WTC11 (cell line): ENCODE measurements around the gene AOAH. TPM values are rescaled to one million over a fixed set of nuclear protein-coding genes. Genes with fewer than 3 reads are reported as not detected.

Experiments
- ATAC-seq: fragments of 200-7000 bp; cut with Tn5 transposase; 2 replicates; pipeline ENCODE4 v1.10.0; 2021; ENCODE audit warnings: mild to moderate bottlenecking, moderate library complexity
- CTCF ChIA-PET: fragments of 300-600 bp; sonication (Branson Sonifier 250); formaldehyde crosslinking; loops from one replicate; lab custom pipeline; 2021; ENCODE audit warnings: antibody characterized with exemption; lab: Charles Lee
- POLR2A ChIA-PET: fragments of 350-600 bp; sonication (Branson Sonifier 250); formaldehyde crosslinking; loops from one replicate; lab custom pipeline; 2021; ENCODE audit warnings: antibody characterized with exemption; lab: Charles Lee
- DNase-seq: peaks from one replicate; pipeline ENCODE4 v3.0.0; 2021; ENCODE audit warnings: low spot score
- H3K27ac Mint-ChIP-seq: 2 replicates; pipeline ENCODE4 v1.8.0; 2021; ENCODE audit warnings: mixed read lengths
- H3K27me3 Mint-ChIP-seq: 2 replicates; pipeline ENCODE4 v1.8.0; 2021; ENCODE audit warnings: low read depth, mild to moderate bottlenecking, moderate library complexity, mixed read lengths
- H3K36me3 Mint-ChIP-seq: 2 replicates; pipeline ENCODE4 v1.8.0; 2021; ENCODE audit warnings: mixed read lengths
- H3K4me1 Mint-ChIP-seq: 2 replicates; pipeline ENCODE4 v1.8.0; 2022; ENCODE audit warnings: mixed read lengths
- H3K4me3 Mint-ChIP-seq: 2 replicates; pipeline ENCODE4 v1.8.0; 2021; ENCODE audit warnings: mild to moderate bottlenecking, moderate library complexity, mixed read lengths
- H3K9me3 Mint-ChIP-seq: 2 replicates; pipeline ENCODE4 v1.8.0; 2021; ENCODE audit warnings: mixed read lengths
- ATF6 ChIP-seq: sonication (generic); formaldehyde crosslinking; IDR thresholded peaks from 2 replicates; pipeline ENCODE4 v1.8.1; 2023; ENCODE audit warnings: mild to moderate bottlenecking, missing genetic modification reagents
- ETV6 ChIP-seq: sonication (generic); formaldehyde crosslinking; IDR thresholded peaks from 2 replicates; pipeline ENCODE4 v1.8.1; 2022; ENCODE audit warnings: mild to moderate bottlenecking, missing genetic modification reagents
- FOXP1 ChIP-seq: sonication (generic); formaldehyde crosslinking; IDR thresholded peaks from 2 replicates; pipeline ENCODE4 v1.8.0; 2022; ENCODE audit warnings: missing genetic modification reagents, mild to moderate bottlenecking, moderate library complexity, borderline replicate concordance
- HMGXB4 ChIP-seq: sonication (generic); formaldehyde crosslinking; IDR thresholded peaks from 2 replicates; pipeline ENCODE4 v1.8.1; 2023; ENCODE audit warnings: mild to moderate bottlenecking, moderate library complexity, missing genetic modification reagents
- JAZF1 ChIP-seq: fragments of 250-450 bp; sonication (Bioruptor Pico); IDR thresholded peaks from 2 replicates; pipeline ENCODE4 v1.9.0; 2021; ENCODE audit warnings: moderate library complexity, mild to moderate bottlenecking, inconsistent platforms
- KAT7 ChIP-seq: sonication (generic); formaldehyde crosslinking; IDR thresholded peaks from 2 replicates; pipeline ENCODE4 v1.8.1; 2023; ENCODE audit warnings: missing genetic modification reagents, mild to moderate bottlenecking, borderline replicate concordance
- NR2C2 ChIP-seq: sonication (generic); formaldehyde crosslinking; IDR thresholded peaks from 2 replicates; pipeline ENCODE4 v1.8.0; 2022; ENCODE audit warnings: mild to moderate bottlenecking, missing genetic modification reagents
- OVOL2 ChIP-seq: fragments of 250-450 bp; sonication (Bioruptor Pico); IDR thresholded peaks from 2 replicates; pipeline ENCODE4 v1.9.0; 2021; ENCODE audit warnings: mild to moderate bottlenecking, borderline replicate concordance
- RELA ChIP-seq: sonication (generic); formaldehyde crosslinking; IDR thresholded peaks from 2 replicates; pipeline ENCODE4 v1.8.1; 2022; ENCODE audit warnings: missing genetic modification reagents, mild to moderate bottlenecking, borderline replicate concordance
- SOX15 ChIP-seq: fragments of 250-450 bp; sonication (Bioruptor Pico); IDR thresholded peaks from 2 replicates; pipeline ENCODE4 v1.9.0; 2021; ENCODE audit warnings: mild to moderate bottlenecking
- STAT6 ChIP-seq: sonication (generic); formaldehyde crosslinking; conservative IDR thresholded peaks from 2 replicates; pipeline ENCODE4 v1.8.1; 2023; ENCODE audit warnings: mild to moderate bottlenecking, low read depth, missing genetic modification reagents, moderate library complexity
- TCF7 ChIP-seq: sonication (generic); formaldehyde crosslinking; IDR thresholded peaks from 2 replicates; pipeline ENCODE4 v1.8.0; 2022; ENCODE audit warnings: mild to moderate bottlenecking, low read depth, missing genetic modification reagents, moderate library complexity
- USF2 ChIP-seq: sonication (generic); formaldehyde crosslinking; IDR thresholded peaks from 2 replicates; pipeline ENCODE4 v1.8.1; 2023; ENCODE audit warnings: mild to moderate bottlenecking, missing genetic modification reagents, moderate library complexity
- ZBTB21 ChIP-seq: sonication (generic); formaldehyde crosslinking; IDR thresholded peaks from 2 replicates; pipeline ENCODE4 v1.8.1; 2023; ENCODE audit warnings: mild to moderate bottlenecking, missing genetic modification reagents, borderline replicate concordance
- ZBTB43 ChIP-seq: sonication (generic); formaldehyde crosslinking; IDR thresholded peaks from 2 replicates; pipeline ENCODE4 v1.8.1; 2023; ENCODE audit warnings: mild to moderate bottlenecking, missing genetic modification reagents
- ZNF281 ChIP-seq: sonication (generic); formaldehyde crosslinking; IDR thresholded peaks from 2 replicates; pipeline ENCODE4 v1.8.0; 2023; ENCODE audit warnings: mild to moderate bottlenecking, missing genetic modification reagents
- ZNF416 ChIP-seq: fragments of 250-450 bp; sonication (Bioruptor Pico); IDR thresholded peaks from 2 replicates; pipeline ENCODE4 v1.9.0; 2021; ENCODE audit warnings: mild to moderate bottlenecking, inconsistent platforms
- total RNA-seq: library from RNA; stranded (reverse); gene quantifications from 3 replicates; pipeline ENCODE4 v1.2.3, GENCODE V29; 2021

The AOAH gene
- total RNA-seq, 1 experiment from 2014 or later: 0.31 TPM

- peaks cover 51% of the 10 kb centered on the region for H3K4me1 Mint-ChIP-seq
- H3K27ac Mint-ChIP-seq: no peak overlapping the region; the same call in 1 of the 2 replicates
- H3K9me3 Mint-ChIP-seq: no peaks in the 10 kb centered on the region
- ChIA-PET POLR2A (no interaction called here), CTCF (interaction anchor here (3.2 kb wide), 1 partner anchor 33 kb away, joined by 12 read pairs; no protein-coding TSS in a partner anchor)
- no peaks in the 10 kb centered on the region for H3K36me3 Mint-ChIP-seq
- ATAC-seq (no peak), DNase-seq (no peak)
- no peaks in the 10 kb centered on the region for H3K27me3 Mint-ChIP-seq
- no peak overlapping the region for H3K4me3 Mint-ChIP-seq
- TF ChIP-seq JAZF1 (no peak), ZNF416 (CRISPR knock-in tag) (no peak), ZNF281 (CRISPR knock-in tag) (no peak), KAT7 (CRISPR knock-in tag) (no peak), HMGXB4 (CRISPR knock-in tag) (no peak), STAT6 (CRISPR knock-in tag) (no peak)
- TF ChIP-seq, all 79 proteins: peak for 0
Observed at GRCh38 chr7:36637417-36637816, 86.9 kb downstream of the AOAH start.

GRCh38 chr7:36636126-36636525, 88.2 kb downstream of the AOAH start:
- TF ChIP-seq USF2 (CRISPR knock-in tag) (no peak), ZBTB21 (CRISPR knock-in tag) (no peak), NR2C2 (CRISPR knock-in tag) (no peak), SOX15 (CRISPR knock-in tag) (no peak), FOXP1 (CRISPR knock-in tag) (no peak), ZBTB43 (no peak)
- TF ChIP-seq, all 79 proteins: peak for 0
- POLR2A ChIA-PET: no interaction called here
- CTCF ChIA-PET: no interaction called here
- Mint-ChIP-seq H3K36me3 (no peaks in the 10 kb centered on the region), H3K9me3 (no peaks in the 10 kb centered on the region), H3K27ac (no peak overlapping the region), H3K4me1 (peaks cover 56% of the 10 kb centered on the region), H3K4me3 (no peak overlapping the region), H3K27me3 (no peaks in the 10 kb centered on the region)
- ATAC-seq: no peak
- no peak for DNase-seq

- POLR2A ChIA-PET: no interaction called here
- TF ChIP-seq RELA (CRISPR knock-in tag): no peak
- TF ChIP-seq ATF6 (CRISPR knock-in tag): no peak
- no peak for TF ChIP-seq FOXP1 (CRISPR knock-in tag)
- TF ChIP-seq ETV6: no peak
- TF ChIP-seq OVOL2 (CRISPR knock-in tag): no peak
- TF ChIP-seq TCF7: no peak
- no peak for TF ChIP-seq ZBTB21 (CRISPR knock-in tag)
- TF ChIP-seq ZNF281 (CRISPR knock-in tag): no peak
Observed at GRCh38 chr7:36635091-36635490, 89.2 kb downstream of the AOAH start.

More at GRCh38 chr7:36635091-36635490, 89.2 kb downstream of the AOAH start:
- Mint-ChIP-seq H3K4me3 (no peak overlapping the region), H3K9me3 (no peaks in the 10 kb centered on the region), H3K4me1 (peaks cover 56% of the 10 kb centered on the region), H3K27me3 (no peaks in the 10 kb centered on the region), H3K27ac (no peak overlapping the region), H3K36me3 (no peaks in the 10 kb centered on the region)
- DNase-seq (no peak), ATAC-seq (no peak)
- CTCF ChIA-PET: interaction anchor here (0.9 kb wide), 1 partner anchor 36 kb away, joined by 3 read pairs; no protein-coding TSS in a partner anchor
